GM18861 (cell line): ENCODE data around the gene CLSTN1.
"Not testable (repeated sequence)": the region's sequence is repeated elsewhere in the genome, so short reads cannot be mapped to it uniquely, and the experiment has no call there.

ENCODE experiments used
- ATAC-seq: cut with Tn5 transposase; IDR thresholded peaks from one replicate; pipeline ENCODE4 v1.9.1; 2021; ENCODE audit not compliant: unreplicated experiment

Gene CLSTN1

GRCh38 chr1:9766759-9767442, 56.9 kb downstream of the CLSTN1 start:
- no peak for ATAC-seq

GRCh38 chr1:9764550-9764949, 59.2 kb downstream of the CLSTN1 start:
- no peak for ATAC-seq

- ATAC-seq, result no peak
Observed at GRCh38 chr1:9763914-9764313, 59.9 kb downstream of the CLSTN1 start.

GRCh38 chr1:9762446-9762845, 61.3 kb downstream of the CLSTN1 start:
- ATAC-seq, result not testable (repeated sequence)

GRCh38 chr1:9761855-9762254, 61.9 kb downstream of the CLSTN1 start:
- no peak for ATAC-seq

- no peak for ATAC-seq
Observed at GRCh38 chr1:9760824-9761223, 62.9 kb downstream of the CLSTN1 start.

- ATAC-seq, result no peak
Observed at GRCh38 chr1:9759939-9760338, 63.8 kb downstream of the CLSTN1 start.

- no peak for ATAC-seq
Observed at GRCh38 chr1:9758559-9759121, 65.1 kb downstream of the CLSTN1 start.

GRCh38 chr1:9755441-9755995, 68.2 kb downstream of the CLSTN1 start:
- ATAC-seq, result no peak

GRCh38 chr1:9753121-9753531, 70.6 kb downstream of the CLSTN1 start:
- ATAC-seq, result no peak

- no peak for ATAC-seq
Observed at GRCh38 chr1:9751971-9752370, 71.8 kb downstream of the CLSTN1 start.

- ATAC-seq, result no peak
Observed at GRCh38 chr1:9749361-9749760, 74.4 kb downstream of the CLSTN1 start.

- ATAC-seq, result not testable (repeated sequence)
Observed at GRCh38 chr1:9748391-9748790, 75.4 kb downstream of the CLSTN1 start.

GRCh38 chr1:9746651-9747050, 77.1 kb downstream of the CLSTN1 start:
- ATAC-seq, result no peak

GRCh38 chr1:9746211-9746610, 77.6 kb downstream of the CLSTN1 start:
- no peak for ATAC-seq

GRCh38 chr1:9744106-9744799, 79.5 kb downstream of the CLSTN1 start:
- no peak for ATAC-seq

GRCh38 chr1:9737671-9738070, 86.1 kb downstream of the CLSTN1 start:
- no peak for ATAC-seq

GRCh38 chr1:9737057-9737456, 86.7 kb downstream of the CLSTN1 start:
- ATAC-seq, result no peak

- ATAC-seq, result no peak
Observed at GRCh38 chr1:9736241-9736640, 87.5 kb downstream of the CLSTN1 start.

GRCh38 chr1:9735800-9736199, 88.0 kb downstream of the CLSTN1 start:
- ATAC-seq, result no peak

GRCh38 chr1:9733160-9733789, 90.5 kb downstream of the CLSTN1 start:
- ATAC-seq, result no peak
